ENCODE results near the gene FANCL. TPM values are rescaled to one million over a fixed set of nuclear protein-coding genes. Genes with fewer than 3 reads are reported as not detected.

Gene FANCL
- total and polyA plus RNA-seq, 9 of the 15 experiments (the other 6 are each of a cell fraction or from before 2014, with no cell fraction given): 36.7 to 120 (median 58.5) TPM

GRCh38 chr2:58240670-58241545, at the start of gene FANCL (continued):
- TF ChIP-seq HSF4 (CRISPR knock-in tag; IDR thresholded peaks at IDR 0.05; ENCODE audit: borderline replicate concordance) (no peak), E2F3 (CRISPR knock-in tag; IDR thresholded peaks at IDR 0.05) (peak; percentile 97), SOX6 (IDR thresholded peaks at IDR 0.05) (no peak), E2F1 (CRISPR knock-in tag; IDR thresholded peaks at IDR 0.05) (peak; percentile 96), SIX5 (IDR thresholded peaks at IDR 0.05; ENCODE audit: borderline replicate concordance in 1 of 2, insufficient read depth in 1 of 2, low read depth in 1 of 2, low read length in 2 of 2) (no peak), JUN (IDR thresholded peaks at IDR 0.05; ENCODE audit: borderline replicate concordance, low read depth, low read length) (no peak), JUN (CRISPR knock-in tag; IDR thresholded peaks at IDR 0.05; ENCODE audit: borderline replicate concordance) (no peak), NR2C2 (CRISPR knock-in tag; IDR thresholded peaks at IDR 0.05) (0 out of 2 replicates have a peak, but pooled peaks have one; percentile 31), NR2C2 (tag; IDR thresholded peaks at IDR 0.05) (no peak), NFYB (IDR thresholded peaks at IDR 0.05; ENCODE audit: extremely low read depth, insufficient read length) (no peak), STAG1 (CRISPR knock-in tag; IDR thresholded peaks at IDR 0.05; ENCODE audit: borderline replicate concordance) (no peak), PML (IDR thresholded peaks at IDR 0.05; ENCODE audit: low read length) (peak; percentile 82), CREBBP (IDR thresholded peaks at IDR 0.05; ENCODE audit: low read depth, low read length) (no peak), ZNF175 (CRISPR knock-in tag; IDR thresholded peaks at IDR 0.05; ENCODE audit: low read depth) (no peak), TEAD4 (IDR thresholded peaks at IDR 0.05; ENCODE audit: low read length) (0 out of 2 replicates have a peak, but pooled peaks have one; percentile 13), TEAD4 (CRISPR knock-in tag; IDR thresholded peaks at IDR 0.05; ENCODE audit: borderline replicate concordance) (no peak), ZNF644 (tag; IDR thresholded peaks at IDR 0.05; ENCODE audit: low read depth) (no peak), XRCC4 (IDR thresholded peaks at IDR 0.05; ENCODE audit: extremely low read depth, insufficient read depth, insufficient read length) (no peak), HDGF (IDR thresholded peaks at IDR 0.05) (no peak), RBM25 (IDR thresholded peaks at IDR 0.05; ENCODE audit: low read depth, low read length, severe bottlenecking) (no peak), ZNF766 (CRISPR knock-in tag; conservative IDR thresholded peaks at IDR 0.05) (no peak), RAD21 (CRISPR knock-in tag; conservative IDR thresholded peaks at IDR 0.05 in 1 of 2, IDR thresholded peaks at IDR 0.05 in 1 of 2) (0 out of 4 replicates have a peak, but pooled peaks of 1 of the 2 experiments have one; percentile 3), LCOR (CRISPR knock-in tag; IDR thresholded peaks at IDR 0.05) (peak; percentile 73; the same call in 1 of the 2 replicates), HNRNPH1 (optimal IDR thresholded peaks at IDR 0.05; ENCODE audit: low read depth, low read length) (no peak), ZNF589 (CRISPR knock-in tag; IDR thresholded peaks at IDR 0.05; ENCODE audit: low read depth) (no peak), PCBP1 (IDR thresholded peaks at IDR 0.05; ENCODE audit: low read depth, low read length, poor library complexity, severe bottlenecking) (no peak), XRCC3 (IDR thresholded peaks at IDR 0.05) (no peak), NUFIP1 (IDR thresholded peaks at IDR 0.05; ENCODE audit: partially characterized antibody) (no peak), ZNF212 (CRISPR knock-in tag; IDR thresholded peaks at IDR 0.05) (no peak), CHD2 (IDR thresholded peaks at IDR 0.05; ENCODE audit: low read depth, low read length) (no peak)

All from K562 (cell line).